H9 (cell line): ENCODE data around the gene WWC1. TPM values are rescaled to one million over a fixed set of nuclear protein-coding genes. Genes with fewer than 3 reads are reported as not detected.

Experiments used
- DNase-seq: peaks from one replicate; pipeline ENCODE4 v3.0.0-alpha.2; 2017
- H2AFZ ChIP-seq: one replicate; pipeline ENCODE4 v1.6.1; 2013; ENCODE audit warnings: mild to moderate bottlenecking, low read length, control low read depth, moderate library complexity
- H2AK5ac ChIP-seq: 2 replicates; pipeline ENCODE4 v1.6.1; 2013; ENCODE audit warnings: low read length, control low read depth, mixed read lengths; ENCODE audit not compliant: insufficient read length
- H2BK120ac ChIP-seq: one replicate; pipeline ENCODE4 v1.6.1; 2013; ENCODE audit warnings: low read depth, mild to moderate bottlenecking, low read length, control low read depth, inconsistent platforms; ENCODE audit not compliant: poor library complexity, severe bottlenecking
- H2BK12ac ChIP-seq: 2 replicates; pipeline ENCODE4 v1.6.1; 2013; ENCODE audit warnings: low read length, control low read depth, mixed read lengths, low read depth; ENCODE audit not compliant: insufficient read length
- H2BK15ac ChIP-seq: 2 replicates; pipeline ENCODE4 v1.6.1; 2013; ENCODE audit warnings: low read depth, low read length, control low read depth
- H2BK20ac ChIP-seq: one replicate; pipeline ENCODE4 v1.6.1; 2013; ENCODE audit warnings: low read depth, mild to moderate bottlenecking, low read length, control low read depth, inconsistent platforms; ENCODE audit not compliant: poor library complexity, severe bottlenecking
- H2BK5ac ChIP-seq: 2 replicates; pipeline ENCODE4 v1.6.1; 2013; ENCODE audit warnings: low read length, control low read depth, mixed read lengths; ENCODE audit not compliant: insufficient read length
- H3K14ac ChIP-seq: 2 replicates; pipeline ENCODE4 v1.6.1; 2013; ENCODE audit warnings: low read length, control low read depth; ENCODE audit not compliant: insufficient read depth
- H3K18ac ChIP-seq: 2 replicates; pipeline ENCODE4 v1.6.1; 2013; ENCODE audit warnings: low read depth, mild to moderate bottlenecking, mixed read lengths, low read length, control low read depth; ENCODE audit not compliant: insufficient read length
- H3K23ac ChIP-seq: 2 replicates; pipeline ENCODE4 v1.6.1; 2013; ENCODE audit warnings: low read length, control low read depth, mixed read lengths, low read depth; ENCODE audit not compliant: insufficient read length
- H3K23me2 ChIP-seq: 2 replicates; pipeline ENCODE4 v1.6.1; 2013; ENCODE audit warnings: low read depth, mild to moderate bottlenecking, mixed read lengths, low read length, control low read depth; ENCODE audit not compliant: insufficient read length, poor library complexity, severe bottlenecking
- H3K27ac ChIP-seq: 2 replicates; pipeline ENCODE4 v1.5.1; 2013; ENCODE audit warnings: low read length, control low read depth, mixed read lengths, low read depth; ENCODE audit not compliant: insufficient read length
- H3K27me3 ChIP-seq: 2 replicates; pipeline ENCODE4 v1.6.1; 2013; ENCODE audit warnings: low read length, control low read depth, inconsistent platforms; ENCODE audit not compliant: insufficient read depth
- H3K4ac ChIP-seq: 2 replicates; pipeline ENCODE4 v1.6.1; 2013; ENCODE audit warnings: low read depth, mild to moderate bottlenecking, control low read depth, inconsistent platforms, low read length, moderate library complexity
- H3K4me1 ChIP-seq: 2 replicates; pipeline ENCODE4 v1.6.1; 2013; ENCODE audit warnings: low read length, control low read depth, inconsistent platforms; ENCODE audit not compliant: insufficient read depth
- H3K4me2 ChIP-seq: 2 replicates; pipeline ENCODE4 v1.6.1; 2013; ENCODE audit warnings: low read length, control low read depth, mixed read lengths; ENCODE audit not compliant: insufficient read length, insufficient read depth
- H3K56ac ChIP-seq: 2 replicates; pipeline ENCODE4 v1.6.1; 2013; ENCODE audit warnings: low read depth, mild to moderate bottlenecking, mixed read lengths, low read length, control low read depth; ENCODE audit not compliant: insufficient read length
- H3K79me1 ChIP-seq: 2 replicates; pipeline ENCODE4 v1.6.1; 2013; ENCODE audit warnings: low read depth, mild to moderate bottlenecking, moderate library complexity, low read length, control low read depth, inconsistent platforms; ENCODE audit not compliant: insufficient read depth, poor library complexity, severe bottlenecking
- H3K79me2 ChIP-seq: 2 replicates; pipeline ENCODE4 v1.6.1; 2013; ENCODE audit warnings: low read length, control low read depth, inconsistent platforms; ENCODE audit not compliant: insufficient read depth
- H3K9ac ChIP-seq: 2 replicates; pipeline ENCODE4 v1.6.1; 2013; ENCODE audit warnings: low read length, control low read depth, mixed read lengths; ENCODE audit not compliant: insufficient read length; ENCODE audit errors: extremely low read depth
- H3K9me3 ChIP-seq: one replicate; pipeline ENCODE4 v1.6.1; 2013; ENCODE audit warnings: low read depth, low read length, inconsistent platforms; ENCODE audit not compliant: control insufficient read depth
- H3T11ph ChIP-seq: one replicate; pipeline ENCODE4 v1.6.1; 2013; ENCODE audit warnings: mild to moderate bottlenecking, low read length, control low read depth, inconsistent platforms
- H4K20me1 ChIP-seq: one replicate; pipeline ENCODE4 v1.6.1; 2013; ENCODE audit not compliant: control insufficient read depth, insufficient read length, insufficient read depth
- H4K5ac ChIP-seq: 2 replicates; pipeline ENCODE4 v1.6.1; 2013; ENCODE audit warnings: low read depth, mild to moderate bottlenecking, mixed read lengths, low read length, control low read depth; ENCODE audit not compliant: insufficient read length
- H4K8ac ChIP-seq: replicated peaks from 2 replicates; pipeline ENCODE4 v1.6.1; 2013; ENCODE audit warnings: low read length, control low read depth, mixed read lengths, low read depth; ENCODE audit not compliant: insufficient read length
- H4K91ac ChIP-seq: 2 replicates; pipeline ENCODE4 v1.6.1; 2013; ENCODE audit warnings: low read depth, mild to moderate bottlenecking, moderate library complexity, mixed read lengths, low read length, control low read depth; ENCODE audit not compliant: insufficient read length
- H3K27ac Mint-ChIP-seq, 3 experiments: 2 replicates in 2 of 3; 3 replicates in 1 of 3; pipeline ENCODE4 v1.8.0; 2020 to 2021; ENCODE audit warnings: mixed read lengths in 3 of 3, mild to moderate bottlenecking in 1 of 3, moderate library complexity in 1 of 3
- H3K27me3 Mint-ChIP-seq: 2 replicates; pipeline ENCODE4 v1.8.0; 2021; ENCODE audit warnings: low read depth, mild to moderate bottlenecking, moderate library complexity, mixed read lengths
- H3K36me3 Mint-ChIP-seq, 3 experiments: 2 replicates in 2 of 3; 3 replicates in 1 of 3; pipeline ENCODE4 v1.8.0; 2020 to 2021; ENCODE audit warnings: low read depth in 3 of 3, mixed read lengths in 3 of 3; ENCODE audit not compliant: insufficient read depth in 1 of 3
- H3K4me1 Mint-ChIP-seq, 2 experiments: 2 replicates each; pipeline ENCODE4 v1.8.0; 2020; ENCODE audit warnings: mixed read lengths in 2 of 2
- H3K4me3 Mint-ChIP-seq, 2 experiments: 2 replicates in 1 of 2; 3 replicates in 1 of 2; pipeline ENCODE4 v1.8.0; 2020 to 2021; ENCODE audit warnings: mild to moderate bottlenecking in 2 of 2, mixed read lengths in 2 of 2, moderate library complexity in 1 of 2
- H3K9me3 Mint-ChIP-seq, 2 experiments: 2 replicates in 1 of 2; 3 replicates in 1 of 2; pipeline ENCODE4 v1.8.0; 2020; ENCODE audit warnings: mild to moderate bottlenecking in 2 of 2, mixed read lengths in 2 of 2, moderate library complexity in 1 of 2
- CTCF ChIP-seq: fragments of 200-600 bp; sonication (generic); conservative IDR thresholded peaks from 3 replicates; pipeline ENCODE4 v1.8.0; 2021; ENCODE audit warnings: antibody characterized with exemption, mild to moderate bottlenecking
- WGBS: extraction: QIAGEN DNeasy Blood & Tissue Kit; methylation state at CpG from one replicate; pipeline ENCODE4 v1.1.7; 2013; ENCODE audit warnings: missing lambda C conversion rate, low lambda C conversion rate, mixed read lengths; ENCODE audit not compliant: insufficient read length; ENCODE audit errors: extremely low coverage; 5-methylcytosine and 5-hydroxymethylcytosine counted together
- total RNA-seq: library from RNA; stranded (reverse); gene quantifications from 2 replicates; pipeline ENCODE4 v1.2.1, GENCODE V29; 2021

WWC1 gene
- total RNA-seq, 1 experiment from 2014 or later: 28.2 TPM

DNA sequence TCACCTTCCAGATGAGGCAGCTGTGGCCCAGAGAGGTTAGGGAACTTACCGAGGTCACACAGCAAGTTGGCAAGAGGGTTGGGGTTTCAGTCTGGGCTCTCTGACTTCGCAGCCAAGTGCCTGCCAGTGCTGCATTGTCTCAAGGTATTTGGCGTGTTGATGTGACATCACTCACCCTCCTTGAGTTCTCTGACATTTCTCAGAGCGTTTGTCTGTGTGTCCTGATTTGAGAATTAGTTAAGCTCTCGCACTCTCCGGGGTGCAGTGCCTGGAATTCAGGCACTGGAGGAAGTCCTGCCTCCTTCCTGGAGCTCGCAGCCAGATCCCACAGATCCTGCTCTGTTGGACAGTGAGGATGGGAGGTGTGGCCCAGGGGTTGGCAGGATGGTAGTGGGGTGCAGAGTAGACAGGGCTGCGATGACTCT lies 25.7 kb downstream of the WWC1 start:
- H3K4ac ChIP-seq: no peak overlapping the region
- no CpG with 5 or more reads among the region's 8 CpGs for WGBS
- no peaks in the 10 kb centered on the region for H3K9me3 Mint-ChIP-seq
- no peak overlapping the region for H2BK20ac ChIP-seq
- H3K79me2 ChIP-seq: 0 out of 2 replicates have a peak, but pooled peaks cover 2% of the 10 kb centered on the region
- no peaks in the 10 kb centered on the region for H3K27me3 Mint-ChIP-seq
- H4K91ac ChIP-seq: no peak overlapping the region
- no peak for TF ChIP-seq CTCF
- no peak overlapping the region for H2AFZ ChIP-seq
- no peaks in the 10 kb centered on the region for H4K20me1 ChIP-seq
- H3K9ac ChIP-seq: no peak overlapping the region
- peak overlapping the region in 1 of 3 experiments; percentile 70; a peak in 2 of 7 replicates for H3K27ac Mint-ChIP-seq
- no peak overlapping the region for H2BK12ac ChIP-seq
- no peak overlapping the region for H4K8ac ChIP-seq
- no peak overlapping the region for H2BK5ac ChIP-seq
- H3K18ac ChIP-seq: no peak overlapping the region
- H3K4me3 Mint-ChIP-seq: no peak overlapping the region
- H3K56ac ChIP-seq: no peak overlapping the region
- no peak overlapping the region for H3K27ac ChIP-seq
- no peak overlapping the region for H4K5ac ChIP-seq
- no peak overlapping the region for H2BK15ac ChIP-seq
- no peaks in the 10 kb centered on the region for H3K4me1 ChIP-seq
- no peak overlapping the region for H3K14ac ChIP-seq
- no peaks in the 10 kb centered on the region for H3K27me3 ChIP-seq
- H3K4me1 Mint-ChIP-seq: peaks cover 32 to 44% of the 10 kb centered on the region in 2 experiments
- no peak overlapping the region for H3K4me2 ChIP-seq
- no peak overlapping the region for H3T11ph ChIP-seq
- H3K23ac ChIP-seq: no peak overlapping the region
- H3K23me2 ChIP-seq: no peaks in the 10 kb centered on the region
- no peak overlapping the region for H2BK120ac ChIP-seq
- DNase-seq: no peak
- no peaks in the 10 kb centered on the region for H3K9me3 ChIP-seq
- no peaks in the 10 kb centered on the region for H3K79me1 ChIP-seq
- no peaks in the 10 kb centered on the region; a peak in 1 of 7 replicates for H3K36me3 Mint-ChIP-seq
- no peak overlapping the region for H2AK5ac ChIP-seq
